SU-DHL-6 (cell line): ENCODE data around the gene TULP4.

Experiments
- CTCF ChIP-seq: fragments of 200-600 bp; sonication (generic); IDR thresholded peaks from one replicate; pipeline ENCODE4 v1.5.1; 2017; ENCODE audit warnings: antibody characterized with exemption, mild to moderate bottlenecking, low read length, moderate library complexity; ENCODE audit not compliant: insufficient read depth, poor library complexity, severe bottlenecking
- EZH2phosphoT487 ChIP-seq: fragments of 200-600 bp; sonication (generic), shearing (Covaris generic); conservative IDR thresholded peaks from 2 replicates; pipeline ENCODE4 v1.6.1; 2018; ENCODE audit warnings: mild to moderate bottlenecking, antibody characterized with exemption, low read length, moderate library complexity, mixed read lengths

- TF ChIP-seq CTCF (no peak), EZH2phosphoT487 (no peak)
Measured at GRCh38 chr6:158374020-158374419, 61.8 kb downstream of the TULP4 start.
